Transverse colon (tissue), 4 donors: ENCODE measurements around the gene SF3B2.

ENCODE experiments used
- CTCF ChIP-seq, 5 experiments: fragments of 200-600 bp in 3 of 5; fragments of 450-650 bp in 2 of 5; sonication (generic) in 3 of 5; IDR thresholded peaks; 1 replicate in 2 of 5; 2 replicates in 3 of 5; pipeline ENCODE4 v1.5.1; 2016 to 2017; ENCODE audit warnings: antibody characterized with exemption in 5 of 5, inconsistent platforms in 3 of 5, mild to moderate bottlenecking in 2 of 5, moderate library complexity in 1 of 5
- POLR2A ChIP-seq: fragments of 450-650 bp; IDR thresholded peaks from one replicate; pipeline ENCODE4 v1.6.1; 2016; ENCODE audit warnings: antibody characterized with exemption, mild to moderate bottlenecking, moderate library complexity
- POLR2AphosphoS5 ChIP-seq, 3 donors: sonication (generic); formaldehyde crosslinking; IDR thresholded peaks; one replicate each; pipeline ENCODE4 v1.6.1; 2016; ENCODE audit warnings: antibody characterized with exemption in 3 of 3

- TF ChIP-seq POLR2A = no peak
- no peak for TF ChIP-seq CTCF (IDR thresholded peaks at IDR 0.05)
- no peak for TF ChIP-seq POLR2AphosphoS5 (IDR thresholded peaks at IDR 0.05)
Measured at GRCh38 chr11:66012371-66012945, 39.7 kb upstream of the SF3B2 start.
